ENCODE measurements around the gene PTPRT.

PTPRT gene

GRCh38 chr20:42775866-42776265, 413.8 kb downstream of the PTPRT start:
- DNase-seq, result no peak

- DNase-seq, result no peak
These were observed 414.7 kb downstream of the PTPRT start for GRCh38 chr20:42775037-42775436.

- no peak for DNase-seq
These were observed 426.7 kb downstream of the PTPRT start for GRCh38 chr20:42763015-42763414.

GRCh38 chr20:42756991-42757390, 432.7 kb downstream of the PTPRT start:
- DNase-seq, result no peak

GRCh38 chr20:42754706-42755105, 435.0 kb downstream of the PTPRT start:
- DNase-seq, result no peak

- DNase-seq, result no peak
These were observed 437.1 kb downstream of the PTPRT start for GRCh38 chr20:42752620-42753019.

GRCh38 chr20:42749556-42749955, 440.1 kb downstream of the PTPRT start:
- DNase-seq, result no peak

GRCh38 chr20:42747765-42748411, 441.8 kb downstream of the PTPRT start:
- no peak for DNase-seq

- DNase-seq, result no peak
These were observed 444.8 kb downstream of the PTPRT start for GRCh38 chr20:42744756-42745465.

GRCh38 chr20:42742926-42743325, 446.8 kb downstream of the PTPRT start:
- DNase-seq, result no peak

GRCh38 chr20:42741906-42742305, 447.8 kb downstream of the PTPRT start:
- no peak for DNase-seq

GRCh38 chr20:42740226-42740870, 449.4 kb downstream of the PTPRT start:
- no peak for DNase-seq

GRCh38 chr20:42739683-42740082, 450.0 kb downstream of the PTPRT start:
- DNase-seq, result no peak

- no peak for DNase-seq
These were observed 454.2 kb downstream of the PTPRT start for GRCh38 chr20:42735539-42735938.

GRCh38 chr20:42734660-42735368, 454.9 kb downstream of the PTPRT start:
- no peak for DNase-seq

- DNase-seq, result no peak
These were observed 467.8 kb downstream of the PTPRT start for GRCh38 chr20:42721923-42722322.

- DNase-seq, result no peak
These were observed 475.2 kb downstream of the PTPRT start for GRCh38 chr20:42714298-42715141.

- DNase-seq, result no peak
These were observed 481.4 kb downstream of the PTPRT start for GRCh38 chr20:42708266-42708665.

GRCh38 chr20:42706759-42707158, 482.9 kb downstream of the PTPRT start:
- DNase-seq, result no peak

GRCh38 chr20:42705550-42705949, 484.2 kb downstream of the PTPRT start:
- DNase-seq, result no peak

- DNase-seq, result no peak
These were observed 486.0 kb downstream of the PTPRT start for GRCh38 chr20:42703744-42704143.

GRCh38 chr20:42701948-42702347, 487.8 kb downstream of the PTPRT start:
- no peak for DNase-seq

- no peak for DNase-seq
These were observed 489.3 kb downstream of the PTPRT start for GRCh38 chr20:42700372-42700771.
